HCT116 (cell line): Measurements from ENCODE around the gene GPD1L.
A peak's percentile ranks its signal among the peaks of the same experiment; 100 is the strongest.

Experiments used
- CTCF ChIP-seq, 3 experiments: fragments of 200-600 bp in 1 of 3; sonication (generic) in 1 of 3; IDR thresholded peaks in 2 of 3; conservative IDR thresholded peaks in 1 of 3; 2 replicates each; pipeline ENCODE4 v1.5.1; 2012 to 2017; ENCODE audit warnings: low read depth in 2 of 3, low read length in 2 of 3, antibody characterized with exemption in 1 of 3, borderline replicate concordance in 1 of 3, control low read depth in 1 of 3, mild to moderate bottlenecking in 1 of 3, mixed read lengths in 1 of 3, mixed run types in 1 of 3, moderate library complexity in 1 of 3; ENCODE audit not compliant: insufficient read depth in 1 of 3
- EZH2phosphoT487 ChIP-seq: fragments of 200-600 bp; IDR thresholded peaks from 2 replicates; pipeline ENCODE4 v1.6.1; 2018; ENCODE audit warnings: antibody characterized with exemption, borderline replicate concordance
- JUND ChIP-seq: IDR thresholded peaks from 2 replicates; pipeline ENCODE4 v1.6.1; 2012
- POLR2A ChIP-seq: IDR thresholded peaks from 2 replicates; pipeline ENCODE4 v1.7.0; 2011; ENCODE audit warnings: borderline replicate concordance; ENCODE audit not compliant: insufficient read depth, insufficient read length; ENCODE audit errors: extremely low read depth
- POLR2AphosphoS5 ChIP-seq: IDR thresholded peaks from 2 replicates; pipeline ENCODE4 v1.6.1; 2011; ENCODE audit warnings: mild to moderate bottlenecking, low read depth, low read length, moderate library complexity
- RAD21 ChIP-seq: IDR thresholded peaks from 2 replicates; pipeline ENCODE4 v1.6.1; 2012; ENCODE audit warnings: low read depth, mild to moderate bottlenecking
- ZBTB33 ChIP-seq: IDR thresholded peaks from 2 replicates; pipeline ENCODE4 v1.6.1; 2011; ENCODE audit warnings: mild to moderate bottlenecking, low read length, moderate library complexity; ENCODE audit not compliant: insufficient replicate concordance; ENCODE audit errors: extremely low read depth
- ZNF274 ChIP-seq: fragments of 200-500 bp; sonication (Bioruptor generic); IDR thresholded peaks from 2 replicates; pipeline ENCODE4 v1.6.1; 2014; ENCODE audit warnings: mild to moderate bottlenecking, low read depth, low read length, inconsistent platforms
- TF ChIP-seq, protein P1 (sequence below): IDR thresholded peaks from 2 replicates; pipeline ENCODE4 v1.6.1; 2012
- TF ChIP-seq, protein P2 (sequence below): IDR thresholded peaks from 2 replicates; pipeline ENCODE4 v1.6.1; 2012; ENCODE audit warnings: low read depth

DNA sequence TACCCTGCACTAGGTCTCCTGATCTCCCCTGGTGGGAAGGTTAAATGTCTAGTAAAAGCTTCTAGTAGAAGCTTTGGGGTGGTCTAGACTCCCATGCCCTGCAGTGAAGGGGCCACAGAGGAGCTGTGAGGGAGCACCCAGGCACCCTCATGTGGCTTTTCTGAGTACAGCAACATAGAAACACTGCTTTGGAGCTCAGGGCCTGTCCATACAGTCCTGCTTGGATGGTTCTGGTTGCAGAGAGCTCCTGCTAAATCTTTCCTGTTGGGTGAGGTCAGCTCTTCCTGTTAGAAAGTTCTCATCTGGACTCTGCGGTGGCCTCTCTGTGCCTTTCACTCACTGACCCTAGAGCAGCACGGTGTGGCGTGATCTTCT lies 47.8 kb downstream of the GPD1L start:
- TF ChIP-seq EZH2phosphoT487 (no peak), ZNF274 (no peak), CTCF (IDR thresholded peaks at IDR 0.05 in 2 of 3, conservative IDR thresholded peaks at IDR 0.05 in 1 of 3; ENCODE audit: borderline replicate concordance in 1 of 3, insufficient read depth in 1 of 3, low read depth in 2 of 3, low read length in 2 of 3) (peak; percentile 35 to 43 (median 39); a peak in 4 of 6 replicates), RAD21 (peak; percentile 45), JUND (no peak), POLR2A (no peak), POLR2AphosphoS5 (no peak), ZBTB33 (no peak)
- TF ChIP-seq, protein P1, sequence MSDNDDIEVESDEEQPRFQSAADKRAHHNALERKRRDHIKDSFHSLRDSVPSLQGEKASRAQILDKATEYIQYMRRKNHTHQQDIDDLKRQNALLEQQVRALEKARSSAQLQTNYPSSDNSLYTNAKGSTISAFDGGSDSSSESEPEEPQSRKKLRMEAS: no peak
- TF ChIP-seq, protein P2, sequence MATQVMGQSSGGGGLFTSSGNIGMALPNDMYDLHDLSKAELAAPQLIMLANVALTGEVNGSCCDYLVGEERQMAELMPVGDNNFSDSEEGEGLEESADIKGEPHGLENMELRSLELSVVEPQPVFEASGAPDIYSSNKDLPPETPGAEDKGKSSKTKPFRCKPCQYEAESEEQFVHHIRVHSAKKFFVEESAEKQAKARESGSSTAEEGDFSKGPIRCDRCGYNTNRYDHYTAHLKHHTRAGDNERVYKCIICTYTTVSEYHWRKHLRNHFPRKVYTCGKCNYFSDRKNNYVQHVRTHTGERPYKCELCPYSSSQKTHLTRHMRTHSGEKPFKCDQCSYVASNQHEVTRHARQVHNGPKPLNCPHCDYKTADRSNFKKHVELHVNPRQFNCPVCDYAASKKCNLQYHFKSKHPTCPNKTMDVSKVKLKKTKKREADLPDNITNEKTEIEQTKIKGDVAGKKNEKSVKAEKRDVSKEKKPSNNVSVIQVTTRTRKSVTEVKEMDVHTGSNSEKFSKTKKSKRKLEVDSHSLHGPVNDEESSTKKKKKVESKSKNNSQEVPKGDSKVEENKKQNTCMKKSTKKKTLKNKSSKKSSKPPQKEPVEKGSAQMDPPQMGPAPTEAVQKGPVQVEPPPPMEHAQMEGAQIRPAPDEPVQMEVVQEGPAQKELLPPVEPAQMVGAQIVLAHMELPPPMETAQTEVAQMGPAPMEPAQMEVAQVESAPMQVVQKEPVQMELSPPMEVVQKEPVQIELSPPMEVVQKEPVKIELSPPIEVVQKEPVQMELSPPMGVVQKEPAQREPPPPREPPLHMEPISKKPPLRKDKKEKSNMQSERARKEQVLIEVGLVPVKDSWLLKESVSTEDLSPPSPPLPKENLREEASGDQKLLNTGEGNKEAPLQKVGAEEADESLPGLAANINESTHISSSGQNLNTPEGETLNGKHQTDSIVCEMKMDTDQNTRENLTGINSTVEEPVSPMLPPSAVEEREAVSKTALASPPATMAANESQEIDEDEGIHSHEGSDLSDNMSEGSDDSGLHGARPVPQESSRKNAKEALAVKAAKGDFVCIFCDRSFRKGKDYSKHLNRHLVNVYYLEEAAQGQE: no peak
